Stimulated activated CD8-positive, alpha-beta memory T cell treated with anti-CD3 and anti-CD28 coated beads, Interleukin-12 subunit alpha, Interleukin-12 subunit beta, amount 100 ng/mL, for 1 hour (primary cell): Measurements from ENCODE around the gene ACTR10.

Source experiments
- DNase-seq: peaks from one replicate; pipeline ENCODE4 v3.0.0-alpha.2; 2020; ENCODE audit warnings: low read depth

The ACTR10 gene

DNA sequence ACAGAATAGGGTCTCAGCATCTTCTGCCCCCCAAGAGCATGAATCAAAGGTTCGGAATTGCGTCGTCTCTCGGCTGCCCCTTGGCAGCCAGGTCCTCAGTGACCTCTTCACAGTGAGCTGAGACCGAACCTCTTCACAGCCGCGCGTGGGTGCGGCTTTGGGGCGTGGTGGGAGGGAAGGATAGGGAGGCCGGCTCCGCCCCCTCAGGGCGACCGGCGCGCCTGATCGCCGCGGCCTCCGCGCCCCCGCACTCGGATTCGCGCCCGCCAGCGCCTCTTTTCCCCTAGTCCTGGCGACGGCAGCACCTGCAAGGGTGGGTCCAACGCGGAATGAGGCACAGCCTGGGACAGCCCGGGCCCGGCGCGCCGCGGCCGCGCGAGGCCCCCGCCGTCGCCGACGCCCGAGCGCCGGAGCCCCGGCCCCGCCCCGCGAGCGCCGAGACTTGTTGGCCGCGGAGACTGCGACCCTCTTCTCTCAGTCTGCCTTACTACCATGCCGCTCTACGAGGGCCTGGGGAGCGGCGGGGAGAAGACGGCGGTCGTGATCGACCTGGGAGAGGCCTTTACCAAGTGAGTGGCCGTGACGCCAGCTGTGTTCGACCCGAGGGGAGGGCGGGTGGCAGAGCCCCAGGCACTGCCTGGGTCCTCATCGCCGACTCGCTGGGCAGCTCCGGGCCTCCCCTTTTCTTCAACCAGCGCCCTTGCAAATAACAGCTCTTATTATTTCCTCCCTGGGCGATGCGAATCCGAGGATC is at the start of gene ACTR10:
Gene ACTR10 (plus strand): TSS at position 424 of the 754 bp plus-strand sequence. CDS start 69 bp downstream, at position 493.
- DNase-seq, result peak; percentile 76

DNA sequence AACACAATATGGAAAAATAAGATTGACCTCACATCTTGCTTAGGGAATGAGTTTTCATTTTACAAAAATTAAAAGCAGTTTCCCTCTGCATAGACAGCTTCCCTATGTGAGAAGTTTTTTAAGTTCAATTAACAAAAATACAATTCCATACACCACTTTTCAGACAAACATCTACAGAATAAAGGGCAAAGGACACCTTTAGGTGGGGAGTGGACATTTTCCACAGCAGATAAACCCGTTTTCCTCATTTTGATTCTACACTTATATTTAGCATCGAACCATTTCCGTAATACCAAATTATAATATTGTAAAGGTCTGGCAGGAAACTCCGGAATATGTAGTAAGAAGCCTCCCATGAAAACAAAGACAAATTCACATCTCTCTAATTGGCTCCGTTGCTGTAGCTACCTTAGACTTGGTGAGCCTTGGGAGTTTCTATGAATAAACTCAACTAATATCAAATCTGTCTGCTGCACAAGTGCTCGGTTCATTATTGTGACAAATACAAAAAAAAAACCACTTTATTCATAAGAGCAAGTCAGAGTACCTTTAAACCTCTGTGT is 49.6 kb upstream of the ACTR10 start:
- no peak for DNase-seq

DNA sequence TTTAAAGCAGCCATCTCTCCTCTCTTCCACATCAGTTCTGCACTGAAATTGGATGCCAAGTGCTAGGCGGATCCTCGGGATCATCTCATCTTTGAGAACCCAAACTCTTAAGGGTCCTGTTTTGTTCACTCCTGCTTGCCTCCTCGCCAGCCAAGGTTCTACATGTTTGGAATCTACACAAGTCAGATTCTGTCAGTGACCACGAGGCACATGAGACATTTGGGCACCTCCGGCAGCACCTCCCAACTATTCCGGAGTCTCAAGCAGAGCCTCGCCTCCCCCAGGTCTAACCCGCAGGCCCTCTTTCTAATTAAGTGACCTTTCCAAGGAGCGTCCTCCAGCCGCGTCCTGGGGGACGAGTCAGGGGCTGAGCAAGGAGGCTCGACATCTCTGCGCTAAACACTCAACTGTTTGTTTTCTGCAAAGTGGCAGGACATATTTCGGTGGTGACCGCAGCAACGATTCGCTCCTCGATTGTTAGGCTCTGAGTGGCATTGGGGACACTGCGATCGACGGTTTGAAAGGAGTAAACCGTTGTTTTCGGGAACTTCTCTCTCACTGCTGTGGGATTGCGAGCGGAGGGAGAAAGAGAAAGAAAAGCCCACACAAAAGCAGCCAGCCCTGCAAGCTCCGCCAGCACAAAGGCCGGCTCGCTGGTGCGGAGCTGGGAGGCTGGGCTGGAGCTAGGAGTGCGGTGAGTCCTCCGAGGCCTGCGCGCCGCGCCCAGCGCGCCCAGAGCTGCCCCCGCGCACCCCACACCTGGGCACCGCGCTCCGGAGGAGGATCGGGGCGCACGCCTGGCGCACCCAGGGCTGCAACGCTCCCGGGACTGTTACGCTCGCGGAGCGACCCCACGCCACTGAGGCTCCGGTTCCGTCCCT is 48.6 kb upstream of the ACTR10 start:
- no peak for DNase-seq

DNA sequence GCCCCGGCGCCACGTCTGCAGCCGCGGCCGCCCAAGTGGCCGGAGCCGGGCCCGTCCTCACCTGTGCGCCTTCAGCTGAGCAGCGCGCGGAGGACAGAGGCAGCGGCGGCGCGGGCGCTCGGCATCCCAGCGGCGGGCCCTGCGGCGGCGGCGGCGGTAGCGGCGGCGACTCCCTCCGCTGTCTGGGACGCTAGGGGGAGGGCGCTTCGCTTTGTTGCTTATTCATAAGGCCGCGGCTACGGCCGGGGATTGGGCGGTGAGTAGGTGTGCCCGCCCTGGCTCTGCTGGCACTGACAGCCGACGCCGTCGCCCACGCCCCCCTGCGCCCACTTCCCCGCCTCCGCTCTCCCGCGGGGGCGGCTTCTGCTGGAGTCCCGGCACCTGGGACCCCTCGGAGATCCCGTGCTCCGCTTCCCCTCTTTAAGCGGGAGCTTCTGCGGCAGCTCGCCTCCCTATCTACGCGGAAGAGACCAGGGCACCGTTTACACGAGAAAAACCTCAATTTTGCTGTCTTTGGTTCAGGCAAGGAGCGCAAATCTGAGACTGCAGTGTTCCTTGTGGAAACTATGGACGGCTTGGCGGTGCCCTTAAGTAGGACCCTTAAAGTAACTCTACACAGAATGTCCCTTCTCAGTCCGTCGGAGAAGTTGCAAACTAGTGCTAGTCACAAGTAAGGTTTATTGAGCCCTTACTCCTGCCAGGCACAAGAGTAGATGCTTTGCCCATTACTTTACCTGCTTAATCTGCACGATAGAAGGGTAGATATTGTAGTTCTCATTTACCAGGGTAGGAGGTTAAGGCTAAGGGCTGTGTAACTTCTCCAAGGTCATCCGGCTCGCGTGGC is 47.7 kb upstream of the ACTR10 start, which contains the start of gene ARMH4:
Gene ARMH4 (minus strand): TSS at position 200 of the 844 bp plus-strand sequence. CDS start 12,855 bp downstream, outside the sequence.
- peak; percentile 34 for DNase-seq

DNA sequence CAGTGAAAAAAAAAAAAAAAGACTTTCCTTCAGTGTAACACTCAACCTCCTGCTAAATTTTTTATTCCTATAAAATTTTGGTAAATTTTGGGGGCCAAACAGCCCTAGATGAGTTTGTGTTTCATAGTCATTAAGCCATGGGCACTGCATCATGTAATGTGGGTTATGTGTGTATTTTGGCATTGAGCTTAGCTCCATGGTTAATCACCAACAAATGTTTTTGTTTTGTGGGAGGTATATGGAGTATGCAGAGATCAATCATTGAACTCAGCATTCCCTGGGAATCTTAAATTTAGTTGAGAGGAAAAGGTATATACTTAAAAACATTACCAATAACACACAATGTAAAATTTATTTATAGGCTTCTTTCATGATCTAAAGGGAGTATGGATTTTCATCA is 39.4 kb upstream of the ACTR10 start:
- DNase-seq, result no peak

DNA sequence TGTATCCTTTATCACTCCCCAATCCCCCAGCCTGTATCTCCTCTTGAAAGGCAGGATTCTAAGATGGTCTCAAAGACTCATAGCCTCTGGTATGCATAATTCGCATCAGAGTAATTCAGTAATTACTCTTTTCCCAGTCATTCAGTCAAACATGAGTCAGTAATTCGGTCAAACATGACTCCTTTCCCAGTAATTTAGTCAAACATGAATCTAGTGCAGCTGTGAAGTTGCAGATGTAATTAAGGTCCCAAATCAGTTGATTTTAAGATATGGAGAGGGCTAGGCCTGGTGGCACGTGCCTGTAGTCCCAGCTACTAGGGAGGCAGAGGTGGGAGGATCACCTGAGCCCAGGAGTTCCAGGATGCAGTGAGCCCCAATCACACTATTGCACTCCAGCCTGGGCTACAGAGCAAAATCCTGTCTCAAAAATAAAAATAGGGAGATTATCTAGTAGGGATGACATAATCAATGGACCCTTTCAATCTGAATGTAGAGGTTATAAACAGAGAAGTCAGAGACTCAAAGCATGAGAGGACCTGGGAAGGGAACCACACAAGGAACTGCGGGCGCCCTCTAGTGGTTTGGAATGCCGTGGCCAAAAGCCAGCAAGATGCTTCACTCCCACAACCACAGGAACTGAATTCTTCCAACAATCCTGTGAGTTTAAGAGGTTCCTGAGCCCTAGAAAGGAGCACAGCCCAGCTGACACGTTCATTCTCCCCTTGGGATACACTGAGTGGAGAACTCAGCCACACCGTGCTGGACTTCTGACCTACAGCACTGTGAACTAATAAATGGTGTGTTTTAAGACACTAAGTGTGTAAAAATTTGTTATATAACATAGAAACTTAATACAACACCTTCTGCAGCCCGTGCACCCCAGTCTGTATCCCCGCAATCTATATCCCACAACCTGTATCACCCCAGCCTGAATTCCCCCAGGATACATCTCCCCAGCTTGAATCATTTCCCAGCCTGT is 33.7 kb upstream of the ACTR10 start:
- peak; percentile 67 for DNase-seq

DNA sequence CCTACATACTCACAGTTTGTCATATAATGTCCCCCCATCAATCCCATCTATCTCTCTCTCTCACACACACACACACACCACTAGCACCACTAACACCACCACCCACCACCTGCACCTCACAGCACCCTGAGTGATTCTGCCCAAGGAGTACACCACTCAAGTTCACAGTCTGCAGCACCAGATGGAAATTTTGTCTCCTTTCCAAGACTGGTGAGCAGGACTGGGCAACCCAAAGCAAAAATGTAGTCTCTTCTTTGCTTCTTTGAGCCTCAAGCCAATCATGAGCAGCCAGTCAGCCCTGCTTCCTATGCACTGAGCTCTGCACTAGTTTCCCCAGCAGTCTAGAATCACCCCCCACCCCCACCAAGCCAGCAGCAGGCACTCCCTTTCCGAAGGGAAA is 32.9 kb upstream of the ACTR10 start:
- no peak for DNase-seq

DNA sequence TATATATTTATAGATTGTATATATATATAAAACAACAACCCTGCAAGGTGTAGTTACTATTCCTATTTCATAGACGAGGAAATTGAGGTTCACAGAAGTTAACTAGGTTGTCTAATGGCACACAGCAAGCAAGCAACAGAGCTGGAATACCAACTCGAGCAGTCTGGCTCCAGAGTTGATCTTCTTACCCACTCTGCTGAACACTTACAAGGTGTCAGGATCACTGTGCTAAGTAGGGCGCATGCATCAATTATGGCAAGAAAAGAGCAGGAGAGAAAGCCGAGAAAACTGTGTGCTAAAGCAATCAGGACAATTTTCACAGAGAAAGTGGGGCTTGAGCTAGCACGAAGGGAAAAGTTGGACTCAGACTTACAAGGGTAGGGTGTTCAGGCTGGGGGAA is 32.1 kb upstream of the ACTR10 start:
- DNase-seq, result no peak

DNA sequence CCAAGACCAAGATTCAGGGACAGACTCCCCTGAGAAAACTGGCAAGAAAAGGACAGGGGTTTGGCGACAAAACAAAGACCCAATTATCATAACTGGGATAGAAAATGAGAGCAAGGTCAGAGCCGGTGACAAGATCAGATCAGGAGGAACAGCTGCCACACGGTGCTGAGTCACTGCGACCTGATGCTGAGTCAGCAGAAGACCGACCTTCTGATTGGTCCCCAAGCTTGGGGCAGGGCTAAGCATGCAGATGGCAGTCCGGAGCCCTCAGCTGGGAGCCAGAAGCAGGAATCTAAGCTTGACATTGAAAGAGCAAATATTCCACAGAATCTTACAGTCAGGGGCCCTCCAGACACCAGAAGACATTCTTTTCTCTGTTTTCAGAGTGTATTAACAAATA is 28.9 kb upstream of the ACTR10 start:
- DNase-seq, result no peak

DNA sequence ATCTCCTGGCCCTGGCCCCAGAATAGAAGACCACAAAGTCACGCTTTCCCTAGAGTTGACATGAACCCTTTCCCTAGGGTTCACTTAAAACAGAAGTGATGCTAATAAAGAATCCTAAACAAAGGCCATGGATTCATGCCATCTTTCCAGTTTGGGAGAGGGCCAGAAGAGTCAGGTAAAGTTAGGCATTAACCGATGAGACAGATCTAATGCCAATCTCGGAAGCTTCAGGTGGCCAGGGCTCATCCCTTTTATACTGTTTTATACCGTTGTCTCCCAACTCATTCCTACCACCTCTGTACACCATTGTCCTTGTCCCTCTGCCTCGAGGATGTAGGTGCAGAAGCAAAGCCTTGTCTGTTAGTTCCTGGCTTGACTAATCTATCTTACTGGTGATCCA is 22.8 kb upstream of the ACTR10 start:
- no peak for DNase-seq

DNA sequence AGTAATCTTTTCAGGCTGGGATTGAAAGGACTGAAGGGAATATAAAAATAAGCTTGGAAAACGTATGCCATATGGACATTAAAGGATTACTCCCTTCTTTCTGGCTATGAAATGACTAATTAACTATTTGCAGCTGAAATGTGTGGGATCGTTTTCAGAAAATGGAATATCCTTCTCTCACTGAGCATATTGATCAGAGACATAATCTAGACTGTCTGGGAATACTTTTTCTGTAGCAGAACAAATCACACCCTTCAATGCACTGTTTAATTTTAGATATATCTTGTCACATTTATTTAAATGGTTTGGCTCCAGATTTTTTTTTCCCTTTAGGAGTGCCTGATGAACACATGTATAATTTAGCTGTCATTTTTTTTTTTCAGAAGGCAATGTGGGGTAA is 10.8 kb upstream of the ACTR10 start:
- DNase-seq, result no peak

DNA sequence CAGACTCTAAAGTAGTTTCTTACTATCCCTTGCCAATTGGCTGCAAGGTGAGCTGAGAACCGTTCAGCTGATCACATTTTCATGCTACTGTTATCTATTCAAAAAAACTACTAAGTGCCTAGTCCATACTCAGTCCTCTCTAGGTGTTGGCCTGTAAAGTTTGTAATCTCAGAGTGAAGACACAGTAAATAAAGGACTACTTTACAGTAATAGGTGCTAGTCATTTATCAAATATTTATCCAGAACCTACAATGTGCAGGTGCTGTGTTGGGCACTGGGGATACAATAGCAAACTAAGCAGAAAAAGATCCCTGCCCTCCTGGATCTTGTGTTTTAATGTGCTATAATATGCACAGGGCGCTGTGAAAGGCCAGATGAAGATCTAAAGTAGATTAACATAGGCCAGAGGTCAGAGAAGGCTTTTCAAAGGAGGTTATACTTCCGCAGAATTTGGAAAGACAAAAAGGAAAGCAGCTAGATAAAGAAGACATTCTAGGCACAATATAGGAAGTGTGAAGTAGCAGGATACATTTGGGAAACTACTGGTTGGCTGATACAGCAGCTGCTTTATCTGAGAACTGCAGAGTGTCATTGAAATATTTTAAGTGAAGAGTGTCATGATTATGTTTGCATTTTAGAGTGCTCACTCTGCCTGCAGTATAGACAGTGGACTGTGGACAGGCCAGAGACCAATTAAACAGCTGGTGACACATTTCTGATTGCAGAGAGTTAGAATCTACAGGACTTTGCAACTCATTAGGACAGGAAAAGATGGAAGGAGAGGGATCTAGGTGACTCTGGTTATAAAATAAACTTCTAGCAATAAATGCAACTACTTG is 8.0 kb upstream of the ACTR10 start:
- DNase-seq, result no peak

DNA sequence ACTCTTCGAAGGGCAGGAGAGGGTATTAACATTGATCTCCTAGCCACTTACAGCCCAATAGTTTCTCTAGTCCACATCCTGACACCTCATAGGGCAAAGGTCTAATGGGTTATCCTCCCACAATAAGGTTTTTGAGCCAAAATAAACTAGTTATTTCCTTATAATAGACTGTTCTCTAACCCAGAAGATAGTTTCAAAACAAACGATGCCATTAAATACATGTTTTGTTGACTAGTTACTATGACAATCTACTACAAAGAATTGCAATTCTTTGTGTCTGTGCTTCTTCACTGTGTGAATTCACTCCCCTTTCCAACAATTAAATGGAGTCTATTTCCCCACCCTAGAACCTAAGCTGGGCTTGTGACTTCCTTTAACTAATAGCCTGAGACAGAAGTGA is 6.4 kb upstream of the ACTR10 start:
- no peak for DNase-seq

DNA sequence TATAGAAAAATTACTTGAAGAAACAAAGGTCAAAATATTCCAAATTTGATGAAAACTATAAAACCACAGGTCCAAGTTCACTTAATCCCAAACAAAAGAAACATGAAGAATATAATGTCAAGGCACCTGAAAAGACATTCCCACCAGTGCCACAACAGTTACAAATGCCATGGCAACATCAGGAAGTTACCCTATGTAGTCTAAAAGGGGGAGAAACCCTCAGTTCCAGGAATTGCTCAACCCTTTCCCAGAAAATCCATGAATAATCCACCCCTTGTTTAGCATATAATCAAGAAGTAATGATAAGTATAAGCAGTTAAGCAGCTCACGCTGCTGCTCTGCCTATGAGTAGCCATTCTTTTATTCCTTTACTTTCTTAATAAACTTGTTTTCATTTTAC is 3.8 kb upstream of the ACTR10 start:
- DNase-seq, result no peak

DNA sequence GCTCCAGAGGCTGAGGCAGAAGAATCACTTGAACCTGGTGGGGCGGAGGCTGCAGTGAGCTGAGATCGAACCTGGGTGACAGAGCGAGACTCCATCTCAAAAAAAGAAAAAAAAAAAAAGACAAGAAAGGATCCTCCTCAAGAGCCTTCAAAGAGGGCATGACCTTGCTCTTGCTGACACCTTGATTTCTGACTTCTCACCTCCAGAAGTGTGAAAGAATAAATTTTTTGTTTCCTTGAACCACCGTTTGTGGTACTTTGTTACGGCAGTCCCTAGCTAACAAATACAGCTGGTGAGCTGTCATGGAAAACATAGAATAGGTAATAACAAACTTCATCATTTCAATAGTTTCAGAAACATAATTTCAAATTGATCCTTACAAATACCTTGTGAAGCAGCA is 1.9 kb upstream of the ACTR10 start:
- no peak for DNase-seq

DNA sequence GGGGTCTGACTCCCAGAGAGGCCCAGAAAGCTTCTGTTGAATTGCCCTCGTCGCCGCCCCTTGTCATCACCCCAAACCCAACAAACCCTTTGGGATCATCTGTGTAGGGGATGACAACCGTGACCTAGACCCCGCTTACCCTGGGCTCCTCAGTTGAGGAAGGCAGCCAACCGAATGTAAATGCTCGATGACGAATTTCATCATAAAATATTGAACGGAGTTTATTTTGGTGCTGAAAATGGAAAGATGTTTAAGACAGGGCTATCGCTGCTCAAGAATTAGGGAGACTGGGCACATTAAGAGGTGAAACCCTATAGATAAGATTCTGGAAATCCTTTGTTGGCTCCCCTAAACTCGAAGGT is 512 bp downstream of the ACTR10 start:
- no peak for DNase-seq

DNA sequence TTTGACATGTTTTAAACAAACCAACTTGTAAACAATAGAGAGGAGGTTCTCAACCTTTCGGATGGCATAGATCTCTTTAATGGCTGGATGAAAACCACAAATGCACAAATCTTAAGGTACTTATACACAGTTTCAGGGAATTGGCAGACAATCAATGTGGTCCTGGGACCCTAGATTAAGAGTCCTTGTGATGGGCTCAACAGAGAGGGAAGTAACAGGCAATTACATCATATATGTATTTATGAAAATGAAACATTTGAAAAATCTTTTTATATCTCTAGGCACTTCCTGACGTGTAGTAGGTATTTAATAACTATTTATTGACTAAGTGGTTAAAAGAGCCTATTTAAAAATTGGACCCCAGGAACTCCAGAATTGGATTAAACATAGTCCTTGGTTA is 897 bp downstream of the ACTR10 start:
- DNase-seq, result no peak

DNA sequence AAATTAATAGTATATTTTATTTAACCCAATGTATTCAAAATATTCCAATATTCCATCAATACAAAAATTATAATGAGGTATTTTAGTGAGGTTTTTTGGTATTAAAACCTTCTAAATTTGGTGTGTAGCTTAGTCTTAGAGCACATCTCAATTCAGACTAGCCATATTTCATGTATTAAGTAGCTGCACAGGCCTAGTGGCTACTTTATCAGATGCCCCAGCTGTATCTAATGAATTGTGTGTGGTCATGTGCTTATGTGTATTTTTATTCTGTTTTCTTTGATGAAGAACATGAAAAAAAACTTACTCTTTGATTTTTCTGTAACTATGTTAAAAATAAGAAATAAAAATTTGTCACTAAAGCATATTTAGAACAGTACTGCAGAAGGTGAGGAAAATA is 13.2 kb downstream of the ACTR10 start:
- no peak for DNase-seq

DNA sequence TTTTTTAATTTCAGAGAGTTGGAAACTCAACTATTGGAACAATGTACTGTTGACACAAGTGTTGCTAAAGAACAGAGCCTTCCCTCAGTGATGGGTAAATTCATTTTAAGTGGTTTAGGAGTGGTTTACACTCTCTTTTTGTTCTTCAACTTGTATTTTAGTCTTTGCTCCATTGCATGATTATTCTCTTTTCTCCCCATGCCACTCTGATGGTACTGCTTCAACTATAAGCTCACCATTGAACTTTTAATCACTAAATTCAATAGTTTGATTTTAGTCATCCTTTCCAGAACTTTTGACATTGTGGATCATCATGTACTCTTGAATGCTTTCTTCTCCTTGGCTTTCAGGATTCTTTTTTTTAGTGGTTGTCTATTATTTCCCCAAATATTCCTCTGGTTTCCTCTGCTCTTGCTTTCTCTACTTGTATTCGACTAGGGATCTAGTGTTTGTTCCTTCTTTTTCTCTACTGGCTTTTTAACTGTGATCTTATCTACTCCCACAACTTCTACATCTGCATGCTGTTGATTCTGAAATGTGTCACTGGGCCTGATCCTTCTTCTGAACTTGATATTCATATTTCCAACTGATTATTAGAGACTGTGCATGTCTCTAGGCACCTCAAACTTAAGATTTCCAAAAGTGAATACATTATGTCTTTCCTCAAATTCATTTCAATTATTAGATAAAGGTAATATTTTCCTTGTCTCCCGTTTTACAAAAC is 15.4 kb downstream of the ACTR10 start:
- DNase-seq, result no peak
